NCI-H748 (cell line): ENCODE data around the gene LIPT2.
"Not testable (repeated sequence)": the region's sequence is repeated elsewhere in the genome, so short reads cannot be mapped to it uniquely, and the experiment has no call there.

Source experiments
- DNase-seq: peaks from one replicate; lab custom pipeline; 2025; ENCODE audit not compliant: unreplicated experiment; lab: John Stamatoyannopoulos, UW

The LIPT2 gene

DNA sequence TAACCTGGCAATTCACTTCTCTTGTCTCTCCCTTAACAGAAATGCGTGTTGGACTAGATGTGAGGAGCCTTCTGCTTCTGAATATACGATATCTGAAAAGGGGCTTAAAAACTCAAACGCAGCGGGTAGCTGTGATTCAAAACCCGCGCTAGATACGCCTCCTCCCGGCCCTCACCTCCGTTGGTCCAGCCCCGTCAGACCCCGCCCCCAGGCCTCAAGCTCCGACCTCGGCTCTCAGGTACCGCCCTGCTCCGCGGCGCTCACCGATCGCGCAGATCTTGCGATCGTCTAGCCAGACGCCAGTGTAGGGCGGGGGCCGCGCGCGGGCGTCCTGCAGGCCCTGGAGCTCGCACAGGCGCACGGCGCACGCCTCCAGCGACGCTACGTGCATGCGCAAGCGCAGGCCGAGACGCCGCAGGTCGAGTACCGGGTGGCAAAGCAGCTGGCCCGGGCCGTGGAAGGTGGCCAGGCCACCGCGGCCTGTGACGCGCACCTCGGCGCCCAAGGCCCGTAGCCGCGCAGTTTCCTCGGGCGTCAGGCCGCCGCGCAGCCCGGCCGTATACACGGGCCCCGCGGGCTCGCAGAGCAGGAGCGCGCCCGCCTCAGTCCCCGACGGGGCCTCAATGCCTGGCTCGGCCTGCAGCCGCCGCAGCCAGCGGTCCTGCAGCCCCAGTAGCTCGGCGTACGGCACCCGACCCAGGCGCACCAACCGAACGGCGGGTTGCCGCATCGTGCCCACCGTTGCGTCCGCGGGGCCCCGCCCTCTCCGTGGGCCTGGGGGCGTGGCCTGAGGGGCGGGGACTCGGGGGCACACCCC is at the start of gene LIPT2:
Gene LIPT2, minus strand, starts transcription at position 751 of the 817 bp plus-strand sequence. Its CDS starts 21 bp downstream, at position 730.
- peak; percentile 98 for DNase-seq

- no peak for DNase-seq
These were observed 47.9 kb upstream of the LIPT2 start for GRCh38 chr11:74541466-74541865.

DNA sequence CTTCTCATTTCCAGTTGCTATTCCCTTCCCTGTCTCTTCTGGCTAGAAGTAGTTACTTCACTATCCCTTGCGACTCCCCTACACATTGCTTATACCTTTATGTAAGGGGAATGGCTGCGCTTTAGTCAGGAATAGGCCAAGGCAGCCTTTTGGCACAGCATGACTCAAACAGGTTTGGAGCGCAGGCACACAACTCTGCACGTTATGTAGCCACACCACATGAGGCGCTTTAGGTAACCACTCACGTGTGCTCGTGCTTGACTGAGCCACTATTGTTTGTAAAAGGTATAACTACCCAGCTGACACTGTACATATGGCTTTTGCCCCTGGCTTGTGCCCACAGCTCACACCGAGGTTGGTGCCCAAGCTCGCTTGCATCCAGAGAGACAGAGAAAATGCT is 46.7 kb upstream of the LIPT2 start:
- DNase-seq: peak; percentile 19

DNA sequence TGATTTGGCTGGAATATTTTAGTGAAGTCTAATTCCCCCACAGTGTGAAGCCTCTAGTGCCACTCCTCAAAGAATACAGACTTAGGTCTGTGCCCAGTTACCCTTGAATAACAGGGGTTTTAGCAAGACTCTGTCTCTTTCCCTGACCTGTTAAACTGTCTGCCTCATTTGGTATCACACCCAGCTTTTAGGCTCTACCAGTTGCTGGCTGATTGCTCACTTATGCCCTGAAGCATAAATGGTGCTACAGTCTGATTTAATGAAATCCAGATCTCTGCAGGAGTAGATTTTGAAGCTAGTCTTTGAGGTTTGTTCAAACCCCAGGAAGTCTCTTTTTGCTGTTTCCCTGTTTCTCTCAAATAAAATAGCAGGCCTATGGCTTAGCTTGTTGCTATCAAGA is 45.2 kb upstream of the LIPT2 start:
- DNase-seq: no peak

DNA sequence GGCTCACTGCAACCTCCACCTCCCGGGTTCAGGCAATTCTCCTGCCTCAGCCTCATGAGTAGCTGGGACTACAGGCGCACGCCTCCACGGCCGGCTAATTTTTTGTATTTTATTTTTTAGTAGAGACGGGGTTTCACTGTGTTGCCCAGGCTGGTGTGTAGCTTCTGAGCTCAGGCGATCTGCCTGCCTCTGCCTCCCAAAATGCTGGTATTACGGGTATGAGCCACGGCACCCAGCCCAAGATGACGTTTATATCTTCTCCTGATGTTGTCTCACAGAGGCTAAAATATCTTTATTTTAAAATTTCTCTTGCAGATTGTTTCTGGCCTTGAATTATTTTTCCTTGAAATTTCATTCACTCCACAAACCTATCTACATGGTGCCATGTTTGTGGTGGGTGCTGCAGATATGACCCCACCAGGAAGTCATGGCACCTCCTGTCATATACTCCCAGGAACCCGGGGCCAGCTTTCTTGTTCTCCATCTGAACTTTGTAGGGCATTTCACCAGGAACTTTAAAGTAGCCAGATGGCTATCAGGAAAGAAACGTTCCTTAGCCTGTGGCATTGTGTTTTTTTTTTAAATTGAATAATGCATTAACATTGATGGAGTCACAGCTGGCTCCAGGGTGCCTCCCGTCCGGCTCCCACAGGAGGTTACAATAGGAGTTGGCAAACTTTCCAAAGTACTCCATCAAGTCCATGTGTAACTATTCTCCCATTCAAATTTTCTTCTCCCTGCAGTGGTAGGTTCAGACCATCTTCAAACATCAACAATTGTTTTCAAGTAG is 42.0 kb upstream of the LIPT2 start:
- DNase-seq: no peak

- not testable (repeated sequence) for DNase-seq
These were observed 41.4 kb upstream of the LIPT2 start for GRCh38 chr11:74534946-74535275.

DNA sequence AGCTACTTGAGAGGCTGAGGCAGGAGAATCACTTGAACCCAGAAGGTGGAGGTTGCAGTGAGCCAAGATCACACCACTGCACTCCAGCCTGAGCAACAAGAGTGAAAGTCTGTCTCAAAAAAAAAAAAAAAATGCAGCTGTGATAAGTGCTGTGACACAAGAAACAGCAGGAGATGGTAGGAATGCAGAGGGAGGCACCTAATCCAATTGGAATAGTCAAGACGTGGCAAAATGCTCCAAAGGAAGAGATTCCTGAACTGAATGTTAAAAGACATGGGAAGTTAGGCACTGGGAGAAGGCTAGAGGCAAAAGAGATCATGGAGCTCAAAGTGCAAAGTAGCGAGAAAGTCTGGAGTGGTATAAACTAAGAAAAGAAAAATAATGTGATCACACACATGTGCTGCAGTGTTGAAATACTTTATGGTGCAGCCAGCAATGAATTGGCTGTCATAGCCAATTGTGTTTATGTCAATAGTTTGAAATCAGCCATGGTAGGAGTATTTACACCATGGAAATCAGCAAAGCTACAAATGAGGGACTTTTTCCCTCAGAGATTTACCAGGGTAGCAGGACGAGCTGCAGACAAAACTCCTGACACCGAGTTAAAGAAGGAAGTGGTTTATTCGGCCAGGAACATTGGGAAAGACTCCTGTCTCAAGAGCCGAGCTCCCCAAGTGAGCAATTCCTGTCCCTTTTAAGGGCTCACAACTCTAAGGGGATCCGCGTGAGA is 40.9 kb upstream of the LIPT2 start:
- no peak for DNase-seq

DNA sequence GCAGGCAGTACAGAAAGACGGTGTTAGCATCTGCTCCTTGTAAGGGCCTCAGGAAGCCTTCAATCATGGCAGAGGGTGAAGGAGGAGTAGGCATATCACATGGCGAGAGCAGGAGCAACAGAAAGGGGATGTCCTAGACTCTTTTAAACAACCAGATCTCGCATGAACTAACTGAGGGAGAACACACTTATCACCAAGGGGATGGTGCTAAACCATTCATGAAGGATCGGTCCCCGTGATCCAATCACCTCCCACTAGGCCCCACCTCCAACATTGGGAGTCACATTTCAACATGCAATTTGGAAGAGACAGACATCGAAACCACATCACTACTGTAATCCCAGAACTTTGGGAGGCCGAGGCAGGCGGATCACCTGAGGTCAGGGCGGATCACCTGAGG is 39.9 kb upstream of the LIPT2 start:
- no peak for DNase-seq

DNA sequence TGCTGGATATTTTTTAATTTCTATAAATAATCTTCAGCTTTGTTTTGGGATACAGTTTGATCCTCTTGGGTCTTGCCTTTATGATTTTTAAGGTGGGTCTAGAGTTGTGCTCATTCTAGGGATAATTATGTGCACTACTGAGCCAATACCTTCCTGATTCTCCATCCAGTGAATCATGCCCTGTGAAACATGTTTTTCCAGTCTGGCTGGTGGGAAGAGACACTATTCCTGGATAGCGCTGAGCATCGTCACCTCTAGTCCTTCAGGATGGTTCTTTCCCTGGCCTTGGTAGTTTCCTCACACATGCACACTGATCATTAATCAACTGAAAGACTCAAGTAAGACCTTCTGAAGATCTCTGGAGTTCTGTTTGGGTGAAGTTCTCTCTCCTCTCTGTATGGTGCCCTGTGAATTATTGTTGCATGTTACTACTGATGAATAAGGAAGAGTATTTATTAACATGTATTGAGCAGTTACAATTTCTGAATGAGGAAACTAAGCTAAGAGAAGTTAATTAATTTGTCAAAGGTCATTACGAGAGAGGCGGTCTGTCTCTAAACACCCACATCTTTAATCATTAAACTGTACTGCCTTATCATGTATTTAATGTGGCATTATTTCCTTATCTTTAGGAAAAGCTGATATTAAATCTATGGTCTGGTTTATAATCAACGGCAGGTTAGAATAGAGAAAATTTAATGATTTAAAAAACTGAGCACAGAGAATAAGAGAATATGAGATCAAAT is 39.1 kb upstream of the LIPT2 start:
- DNase-seq: peak; percentile 48

DNA sequence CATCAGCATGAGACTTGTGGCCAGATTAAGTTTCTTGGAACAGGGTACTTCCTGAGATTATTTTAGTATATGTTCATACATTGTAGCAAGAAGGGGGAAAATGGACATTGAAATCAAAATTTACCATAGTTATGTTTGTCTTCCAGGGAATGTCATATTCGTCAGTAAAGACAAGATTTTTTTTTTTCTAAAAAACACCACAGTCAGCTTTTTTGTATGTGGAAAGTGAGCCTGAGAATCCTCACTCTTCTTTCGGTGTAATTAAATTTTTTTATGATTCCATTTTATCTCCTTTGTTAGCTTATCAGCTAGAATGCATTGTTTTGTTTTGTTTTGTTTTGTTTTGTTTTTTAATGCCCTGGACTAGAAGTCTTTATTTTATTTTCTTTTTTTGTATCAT is 31.5 kb upstream of the LIPT2 start:
- no peak for DNase-seq

- no peak for DNase-seq
These were observed 31.0 kb upstream of the LIPT2 start for GRCh38 chr11:74524501-74524900.

- no peak for DNase-seq
These were observed 29.3 kb upstream of the LIPT2 start for GRCh38 chr11:74522776-74523175.

GRCh38 chr11:74521666-74522252 is 28.2 kb upstream of the LIPT2 start:
- no peak for DNase-seq

- DNase-seq: no peak
These were observed 27.6 kb upstream of the LIPT2 start for GRCh38 chr11:74520927-74521665.

GRCh38 chr11:74520316-74520715 is 26.8 kb upstream of the LIPT2 start:
- no peak for DNase-seq

GRCh38 chr11:74519710-74520109 is 26.2 kb upstream of the LIPT2 start:
- no peak for DNase-seq

DNA sequence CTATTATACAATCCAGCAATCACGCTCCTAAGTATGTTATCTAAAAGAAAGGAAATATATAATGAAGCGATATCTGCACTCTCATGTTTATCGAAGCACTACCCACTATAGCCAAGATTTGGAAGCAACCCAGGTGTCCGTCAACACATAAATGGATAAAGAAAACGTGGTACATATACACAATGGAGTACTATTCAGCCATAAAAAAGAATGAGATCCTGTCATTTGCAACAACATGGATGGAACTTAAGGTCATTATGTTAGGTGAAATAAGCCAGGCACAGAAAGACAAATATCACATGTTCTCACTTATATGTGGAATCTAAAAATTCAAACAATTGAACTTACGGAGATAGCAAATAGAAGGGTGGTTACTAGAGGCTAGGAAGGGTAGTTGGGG is 24.1 kb upstream of the LIPT2 start:
- not testable (repeated sequence) for DNase-seq

GRCh38 chr11:74507582-74507981 is 14.1 kb upstream of the LIPT2 start:
- no peak for DNase-seq

- no peak for DNase-seq
These were observed 13.3 kb upstream of the LIPT2 start for GRCh38 chr11:74506823-74507222.

DNA sequence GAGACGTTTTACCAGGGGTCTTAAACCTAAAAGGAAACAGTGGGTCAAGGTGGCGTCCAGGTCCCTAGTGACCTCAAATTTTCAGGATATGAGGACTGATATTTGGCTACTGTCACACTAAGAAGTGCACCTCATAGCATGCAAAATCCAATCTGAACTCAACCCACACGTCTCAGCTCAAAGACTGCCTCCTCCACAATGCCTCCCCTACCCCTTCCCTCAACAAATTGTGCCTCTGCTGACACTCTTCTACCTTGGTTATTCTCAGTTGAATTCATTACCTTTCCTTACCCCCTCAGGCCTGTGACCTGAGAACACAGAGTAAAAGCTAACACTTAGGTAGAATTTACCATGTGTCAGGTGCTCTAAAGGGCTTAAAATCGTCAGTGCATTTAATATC is 12.4 kb upstream of the LIPT2 start:
- DNase-seq: no peak
